NK-92 treated with Interleukin-12 subunit alpha and Interleukin-12 subunit beta, amount 100 ng/mL, for 24 hours (cell line): ENCODE measurements around the gene PRSS22.
A peak's percentile ranks its signal among the peaks of the same experiment; 100 is the strongest.

Experiments
- DNase-seq: peaks from one replicate; lab custom pipeline; 2025; lab: John Stamatoyannopoulos, UW

Gene PRSS22

GRCh38 chr16:2857451-2858244, at the start of gene PRSS22:
Gene PRSS22, minus strand, starts transcription at chr16:2858170. Its CDS starts 66 bp downstream, at chr16:2858104.
- no peak for DNase-seq

GRCh38 chr16:2907084-2907753, 49.2 kb upstream of the PRSS22 start:
- DNase-seq: peak; percentile 24

GRCh38 chr16:2905988-2906387, 48.0 kb upstream of the PRSS22 start:
- DNase-seq: no peak

- DNase-seq: peak; percentile 99
Measured at GRCh38 chr16:2905241-2905987, 47.4 kb upstream of the PRSS22 start.

GRCh38 chr16:2904922-2905240, 46.9 kb upstream of the PRSS22 start:
- DNase-seq: no peak

GRCh38 chr16:2904100-2904921, 46.3 kb upstream of the PRSS22 start:
- DNase-seq: peak; percentile 76

- DNase-seq: no peak
Measured at GRCh38 chr16:2902337-2903130, 44.6 kb upstream of the PRSS22 start.

GRCh38 chr16:2900526-2901075, 42.6 kb upstream of the PRSS22 start:
- no peak for DNase-seq

- DNase-seq: no peak
Measured at GRCh38 chr16:2899564-2900072, 41.6 kb upstream of the PRSS22 start.

- DNase-seq: no peak
Measured at GRCh38 chr16:2898831-2899563, 41.0 kb upstream of the PRSS22 start.

- no peak for DNase-seq
Measured at GRCh38 chr16:2897110-2897509, 39.1 kb upstream of the PRSS22 start.

GRCh38 chr16:2896480-2897010, 38.6 kb upstream of the PRSS22 start:
- DNase-seq: no peak

- no peak for DNase-seq
Measured at GRCh38 chr16:2895813-2896212, 37.8 kb upstream of the PRSS22 start.

GRCh38 chr16:2894231-2894630, 36.3 kb upstream of the PRSS22 start:
- no peak for DNase-seq

GRCh38 chr16:2884041-2884451, 26.1 kb upstream of the PRSS22 start:
- DNase-seq: no peak

GRCh38 chr16:2883458-2883908, 25.5 kb upstream of the PRSS22 start:
- DNase-seq: no peak

- DNase-seq: peak; percentile 99
Measured at GRCh38 chr16:2882650-2883457, 24.9 kb upstream of the PRSS22 start, which contains the start of gene FLYWCH2. Gene FLYWCH2, plus strand, starts transcription at chr16:2883215. Its CDS starts 13,235 bp downstream, at chr16:2896450.
